Neural cell (in vitro differentiated cells): ENCODE measurements around the gene PALM3. TPM values are rescaled to one million over a fixed set of nuclear protein-coding genes. Genes with fewer than 3 reads are reported as not detected.

Source experiments
- H2AFZ ChIP-seq: fragments of 200-600, 300-800 bp; sonication (generic), shearing (Covaris generic); 2 replicates; pipeline ENCODE4 v1.6.0; 2014; ENCODE audit warnings: low read depth, mild to moderate bottlenecking, antibody characterized with exemption, low read length, moderate library complexity
- H3F3A ChIP-seq: fragments of 200-600 bp; shearing (Covaris generic); 2 replicates; pipeline ENCODE4 v1.6.1; 2016; ENCODE audit warnings: mild to moderate bottlenecking, moderate library complexity, mixed read lengths, antibody characterized with exemption, low read length; ENCODE audit not compliant: insufficient read depth, poor library complexity, severe bottlenecking
- H3K27ac ChIP-seq: fragments of 200-600, 300-800 bp; sonication (generic), shearing (Covaris generic); 2 replicates; pipeline ENCODE4 v1.5.1; 2014; ENCODE audit warnings: mild to moderate bottlenecking, low read length, moderate library complexity
- H3K27me3 ChIP-seq: fragments of 300-800, 200-600 bp; sonication (generic), shearing (Covaris generic); 2 replicates; pipeline ENCODE4 v1.6.0; 2014; ENCODE audit warnings: mild to moderate bottlenecking, low read depth, low read length, moderate library complexity; ENCODE audit not compliant: insufficient read depth
- H3K36me3 ChIP-seq: fragments of 300-800, 200-600 bp; sonication (generic), shearing (Covaris generic); 2 replicates; pipeline ENCODE4 v1.5.1; 2014; ENCODE audit warnings: mild to moderate bottlenecking, antibody characterized with exemption, low read length, moderate library complexity; ENCODE audit not compliant: insufficient read depth
- H3K4me2 ChIP-seq: fragments of 300-800, 200-600 bp; sonication (generic), shearing (Covaris generic); 2 replicates; pipeline ENCODE4 v1.6.0; 2014; ENCODE audit warnings: mild to moderate bottlenecking, low read length
- H3K4me3 ChIP-seq: fragments of 300-800, 200-600 bp; sonication (generic), shearing (Covaris generic); 2 replicates; pipeline ENCODE4 v1.5.1; 2014; ENCODE audit warnings: mild to moderate bottlenecking, low read length, moderate library complexity
- H3K79me2 ChIP-seq: fragments of 200-600 bp; shearing (Covaris generic); replicated peaks from 2 replicates; pipeline ENCODE4 v1.6.0; 2014; ENCODE audit warnings: mild to moderate bottlenecking, low read length, moderate library complexity; ENCODE audit not compliant: insufficient read depth
- H3K9ac ChIP-seq: fragments of 300-800, 200-600 bp; sonication (generic), shearing (Covaris generic); 2 replicates; pipeline ENCODE4 v1.6.1; 2016; ENCODE audit warnings: mild to moderate bottlenecking, low read length, mixed read lengths
- H3K9me2 ChIP-seq: fragments of 200-600 bp; shearing (Covaris generic); 2 replicates; pipeline ENCODE4 v1.6.1; 2016; ENCODE audit warnings: mild to moderate bottlenecking, low read length, mixed read lengths; ENCODE audit not compliant: insufficient read depth
- H3K9me3 ChIP-seq: fragments of 200-600, 300-800 bp; sonication (generic), shearing (Covaris generic); 2 replicates; pipeline ENCODE4 v1.6.1; 2016; ENCODE audit warnings: mild to moderate bottlenecking, mixed run types, low read length, moderate library complexity, mixed read lengths
- H4K20me1 ChIP-seq: fragments of 200-600 bp; shearing (Covaris generic); 2 replicates; pipeline ENCODE4 v1.6.1; 2016; ENCODE audit warnings: mild to moderate bottlenecking, mixed run types; ENCODE audit not compliant: insufficient read depth
- CTCF ChIP-seq: fragments of 450-650 bp; IDR thresholded peaks from 2 replicates; pipeline ENCODE4 v1.5.1; 2014; ENCODE audit warnings: antibody characterized with exemption, mild to moderate bottlenecking, moderate library complexity; ENCODE audit not compliant: poor library complexity, severe bottlenecking
- EP300 ChIP-seq: fragments of 450-650 bp; conservative IDR thresholded peaks from 2 replicates; pipeline ENCODE4 v1.6.1; 2014; ENCODE audit warnings: antibody characterized with exemption, mild to moderate bottlenecking, moderate library complexity; ENCODE audit not compliant: poor library complexity, severe bottlenecking
- EZH2 ChIP-seq: fragments of 200-600, 300-800 bp; shearing (Covaris generic), sonication (generic); IDR thresholded peaks from 2 replicates; pipeline ENCODE4 v1.6.1; 2014; ENCODE audit warnings: antibody characterized with exemption, low read length, borderline replicate concordance, mild to moderate bottlenecking; ENCODE audit not compliant: insufficient read depth, poor library complexity, severe bottlenecking
- MXI1 ChIP-seq: fragments of 450-650 bp; conservative IDR thresholded peaks from 2 replicates; pipeline ENCODE4 v1.6.1; 2014; ENCODE audit warnings: antibody characterized with exemption, mild to moderate bottlenecking; ENCODE audit not compliant: poor library complexity, severe bottlenecking
- POLR2AphosphoS5 ChIP-seq: IDR thresholded peaks from 2 replicates; pipeline ENCODE4 v1.6.1; 2012
- RAD21 ChIP-seq: fragments of 450-650 bp; conservative IDR thresholded peaks from 2 replicates; pipeline ENCODE4 v1.6.1; 2014; ENCODE audit warnings: antibody characterized with exemption, mild to moderate bottlenecking, moderate library complexity
- REST ChIP-seq: IDR thresholded peaks from 2 replicates; pipeline ENCODE4 v1.6.1; 2012; ENCODE audit warnings: borderline replicate concordance
- SMC3 ChIP-seq: fragments of 450-650 bp; conservative IDR thresholded peaks from 2 replicates; pipeline ENCODE4 v1.6.1; 2014; ENCODE audit warnings: antibody characterized with exemption, mild to moderate bottlenecking, moderate library complexity; ENCODE audit not compliant: poor library complexity
- TAF1 ChIP-seq: IDR thresholded peaks from 2 replicates; pipeline ENCODE4 v1.6.1; 2012; ENCODE audit warnings: low read depth
- polyA plus RNA-seq: library from polyadenylated mRNA; depleted of rRNA; stranded (reverse); fragments of >200 nt; gene quantifications from 2 replicates; pipeline ENCODE4 v1.2.3, GENCODE V29; 2014

Gene PALM3
- polyA plus RNA-seq, 1 donor from 2014 or later = 0.33 TPM

DNA sequence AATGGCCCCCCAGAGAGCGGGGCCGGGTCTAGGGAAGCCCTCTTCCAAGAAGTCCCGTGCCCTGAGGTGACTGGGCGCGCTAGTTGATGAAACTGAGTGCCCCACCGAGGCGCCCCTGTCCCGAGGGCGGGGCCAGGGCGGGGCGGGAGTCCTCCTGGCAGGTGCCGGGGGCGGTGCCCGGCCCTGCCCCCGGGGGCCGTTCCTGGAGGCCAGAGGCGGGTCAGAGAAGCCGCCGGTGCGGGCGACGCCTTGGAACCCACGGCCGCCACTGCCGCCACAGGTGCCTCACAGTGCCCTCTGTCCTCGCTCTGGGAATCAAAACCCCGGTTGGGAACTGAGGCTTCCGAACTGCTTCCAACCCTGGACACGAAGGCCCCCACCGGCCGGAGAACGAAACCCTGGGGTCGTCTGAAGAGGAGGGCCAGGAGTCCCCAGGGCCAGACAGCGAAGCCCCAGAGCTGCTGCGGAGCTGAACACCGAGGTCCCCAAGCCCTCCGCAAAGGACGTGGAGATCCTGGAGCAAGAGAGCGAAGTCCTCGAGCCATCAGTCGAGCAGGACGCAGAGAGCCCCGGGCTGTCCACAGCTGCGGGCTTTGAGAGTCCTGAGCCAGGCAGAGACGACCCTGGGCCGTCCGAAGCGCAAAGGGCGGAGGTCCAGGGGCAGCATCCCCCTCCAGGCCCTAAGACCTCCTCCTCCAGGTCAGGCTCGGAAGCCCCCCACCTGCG, 10.8 kb upstream of the PALM3 start, which contains the start of gene MISP3:
MISP3 (plus strand) TSS at position 252 of the 726 bp plus-strand sequence. CDS start 524 bp downstream, outside the sequence.
- H3K9ac ChIP-seq = peak within 1 kb of the TSS; percentile 69

More for the DNA sequence above, 10.8 kb upstream of the PALM3 start, which contains the start of gene MISP3:
- no peaks in the 10 kb centered on the region for H3K9me2 ChIP-seq
- peak within 1 kb of the TSS; percentile 60 for H2AFZ ChIP-seq
- TF ChIP-seq TAF1 (no peak), RAD21 (no peak), EZH2 (no peak), CTCF (no peak), SMC3 (no peak), POLR2AphosphoS5 (no peak), EP300 (no peak), MXI1 (no peak), REST (no peak)
- no peaks in the 10 kb centered on the region for H3K79me2 ChIP-seq
- H4K20me1 ChIP-seq = no peaks in the 10 kb centered on the region
- no peaks in the 10 kb centered on the region for H3K9me3 ChIP-seq
- H3F3A ChIP-seq = no peaks in the 10 kb centered on the region
- peaks cover 15% of the 10 kb centered on the region for H3K27me3 ChIP-seq
- peak within 1 kb of the TSS; percentile 87 for H3K4me3 ChIP-seq
- no peaks in the 10 kb centered on the region for H3K36me3 ChIP-seq
- H3K27ac ChIP-seq = peak within 1 kb of the TSS; percentile 53
- H3K4me2 ChIP-seq = no peak within 1 kb of the TSS
